Measurements from ENCODE around the gene PLRG1.
A peak's percentile ranks its signal among the peaks of the same experiment; 100 is the strongest.

PLRG1 gene

DNA sequence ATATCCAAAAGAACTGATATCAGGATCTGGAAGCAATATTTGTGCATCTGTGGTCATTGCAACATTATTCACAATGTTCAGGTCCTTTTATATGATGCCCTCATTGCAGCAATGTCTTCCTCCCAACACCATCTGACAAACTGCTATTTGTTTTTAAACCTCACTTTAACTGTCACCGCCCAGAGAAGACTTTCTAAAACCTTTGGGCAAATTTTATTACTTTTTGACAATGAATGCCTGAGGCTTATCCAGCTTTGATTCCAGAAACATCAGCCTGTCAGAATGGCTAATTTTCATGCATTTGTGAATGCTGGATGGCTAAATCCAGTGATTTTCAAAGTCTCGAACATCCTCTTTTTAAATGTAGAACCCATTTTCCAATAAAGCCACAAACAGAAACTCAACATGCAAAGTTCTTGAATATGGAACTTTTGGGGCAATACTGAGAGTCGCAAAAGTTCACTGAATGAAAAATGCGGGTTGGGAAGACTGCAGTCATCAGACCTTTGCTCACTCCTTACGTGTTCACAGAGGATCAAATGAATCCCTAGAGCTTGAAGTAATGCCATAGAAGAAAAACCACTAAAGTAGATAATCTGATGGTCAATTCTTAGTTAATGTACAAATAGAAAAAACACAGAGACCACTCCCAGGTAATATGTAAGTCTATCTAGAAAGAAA, 23.1 kb upstream of the PLRG1 start:
- no peak for DNase-seq

DNA sequence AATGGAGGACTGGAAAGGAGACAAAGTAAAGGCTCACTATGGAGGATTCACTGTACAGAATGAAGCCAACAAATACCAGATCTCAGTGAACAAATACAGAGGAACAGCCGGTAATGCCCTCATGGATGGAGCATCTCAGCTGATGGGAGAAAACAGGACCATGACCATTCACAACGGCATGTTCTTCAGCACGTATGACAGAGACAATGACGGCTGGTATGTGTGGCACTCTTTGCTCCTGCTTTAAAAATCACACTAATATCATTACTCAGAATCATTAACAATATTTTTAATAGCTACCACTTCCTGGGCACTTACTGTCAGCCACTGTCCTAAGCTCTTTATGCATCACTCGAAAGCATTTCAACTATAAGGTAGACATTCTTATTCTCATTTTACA, 19.4 kb upstream of the PLRG1 start:
- no peak for DNase-seq

DNA sequence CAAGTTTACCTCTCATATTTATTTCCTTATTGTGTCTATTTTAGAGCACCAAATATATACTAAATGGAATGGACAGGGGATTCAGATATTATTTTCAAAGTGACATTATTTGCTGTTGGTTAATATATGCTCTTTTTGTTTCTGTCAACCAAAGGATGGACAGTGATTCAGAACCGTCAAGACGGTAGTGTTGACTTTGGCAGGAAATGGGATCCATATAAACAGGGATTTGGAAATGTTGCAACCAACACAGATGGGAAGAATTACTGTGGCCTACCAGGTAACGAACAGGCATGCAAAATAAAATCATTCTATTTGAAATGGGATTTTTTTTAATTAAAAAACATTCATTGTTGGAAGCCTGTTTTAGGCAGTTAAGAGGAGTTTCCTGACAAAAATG, 18.8 kb upstream of the PLRG1 start:
- no peak for DNase-seq

DNA sequence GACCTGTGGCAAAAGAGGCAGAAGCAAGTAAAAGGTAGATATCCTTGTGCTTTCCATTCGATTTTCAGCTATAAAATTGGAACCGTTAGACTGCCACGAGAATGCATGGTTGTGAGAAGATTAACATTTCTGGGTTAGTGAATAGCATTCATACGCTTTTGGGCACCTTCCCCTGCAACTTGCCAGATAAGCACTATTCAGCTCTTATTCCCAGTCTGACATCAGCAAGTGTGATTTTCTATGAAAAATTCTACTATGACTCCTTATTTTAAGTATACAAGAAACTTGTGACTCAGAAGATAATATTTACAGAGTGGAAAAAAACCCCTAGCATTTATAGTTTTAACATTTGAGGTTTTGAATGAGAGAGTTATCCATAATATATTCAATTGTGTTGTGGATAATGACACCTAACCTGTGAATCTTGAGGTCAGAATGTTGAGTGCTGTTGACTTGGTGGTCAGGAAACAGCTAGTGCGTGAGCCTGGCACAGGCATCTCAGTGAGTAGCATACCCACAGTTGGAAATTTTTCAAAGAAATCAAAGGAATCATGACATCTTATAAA, 16.5 kb upstream of the PLRG1 start:
- no peak for DNase-seq

DNA sequence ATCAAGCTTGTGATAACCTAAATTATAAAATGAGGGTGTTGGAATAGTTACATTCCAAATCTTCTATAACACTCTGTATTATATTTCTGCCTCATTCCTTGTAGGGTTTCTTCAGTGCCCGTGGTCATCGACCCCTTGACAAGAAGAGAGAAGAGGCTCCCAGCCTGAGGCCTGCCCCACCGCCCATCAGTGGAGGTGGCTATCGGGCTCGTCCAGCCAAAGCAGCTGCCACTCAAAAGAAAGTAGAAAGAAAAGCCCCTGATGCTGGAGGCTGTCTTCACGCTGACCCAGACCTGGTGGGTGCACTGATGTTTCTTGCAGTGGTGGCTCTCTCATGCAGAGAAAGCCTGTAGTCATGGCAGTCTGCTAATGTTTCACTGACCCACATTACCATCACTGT, 15.5 kb upstream of the PLRG1 start:
- no peak for DNase-seq

DNA sequence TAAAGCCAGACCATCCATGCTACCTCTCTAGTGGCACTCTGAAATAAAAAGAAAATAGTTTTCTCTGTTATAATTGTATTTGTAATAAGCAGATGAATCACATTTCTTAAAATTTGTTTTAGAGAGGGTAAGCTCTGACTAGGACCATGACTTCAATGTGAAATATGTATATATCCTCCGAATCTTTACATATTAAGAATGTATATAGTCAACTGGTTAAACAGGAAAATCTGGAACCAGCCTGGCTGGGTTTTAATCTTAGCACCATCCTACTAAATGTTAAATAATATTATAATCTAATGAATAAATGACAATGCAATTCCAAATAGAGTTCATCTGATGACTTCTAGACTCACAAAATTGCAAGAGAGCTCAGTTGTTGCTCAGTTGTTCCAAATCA, 14.1 kb upstream of the PLRG1 start:
- no peak for DNase-seq

DNA sequence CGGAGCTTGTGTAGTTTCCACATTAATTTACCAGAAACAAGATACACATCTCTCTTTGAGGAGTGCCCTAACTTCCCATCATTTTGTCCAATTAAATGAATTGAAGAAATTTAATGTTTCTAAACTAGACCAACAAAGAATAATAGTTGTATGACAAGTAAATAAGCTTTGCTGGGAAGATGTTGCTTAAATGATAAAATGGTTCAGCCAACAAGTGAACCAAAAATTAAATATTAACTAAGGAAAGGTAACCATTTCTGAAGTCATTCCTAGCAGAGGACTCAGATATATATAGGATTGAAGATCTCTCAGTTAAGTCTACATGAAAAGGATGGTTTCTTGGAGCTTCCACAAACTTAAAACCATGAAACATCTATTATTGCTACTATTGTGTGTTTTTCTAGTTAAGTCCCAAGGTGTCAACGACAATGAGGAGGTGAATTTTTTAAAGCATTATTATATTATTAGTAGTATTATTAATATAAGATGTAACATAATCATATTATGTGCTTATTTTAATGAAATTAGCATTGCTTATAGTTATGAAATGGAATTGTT, 12.6 kb upstream of the PLRG1 start, which contains the start of gene FGB:
Gene FGB, plus strand, starts transcription at position 315 of the 558 bp plus-strand sequence. Its CDS starts 8 bp downstream, at position 323.
- no peak for DNase-seq

DNA sequence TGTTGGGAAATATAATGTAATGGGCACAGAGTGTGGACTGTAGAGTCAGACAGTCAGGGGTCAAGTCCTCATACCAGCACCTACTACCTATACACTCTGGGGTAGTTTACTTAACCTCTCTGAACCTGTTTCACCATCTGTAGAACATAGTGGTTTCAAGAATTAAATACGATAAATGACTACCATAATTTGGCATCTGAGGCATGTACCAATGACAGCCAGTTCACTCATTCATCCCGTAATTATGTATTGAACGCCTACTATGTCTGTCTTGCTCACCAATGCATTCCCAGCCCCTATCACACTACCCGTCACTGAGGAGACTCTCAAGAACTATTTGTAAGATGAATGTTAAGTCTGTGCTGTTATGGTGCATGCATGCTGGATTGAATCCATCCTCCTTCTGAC, 10.6 kb upstream of the PLRG1 start:
- DNase-seq = no peak

DNA sequence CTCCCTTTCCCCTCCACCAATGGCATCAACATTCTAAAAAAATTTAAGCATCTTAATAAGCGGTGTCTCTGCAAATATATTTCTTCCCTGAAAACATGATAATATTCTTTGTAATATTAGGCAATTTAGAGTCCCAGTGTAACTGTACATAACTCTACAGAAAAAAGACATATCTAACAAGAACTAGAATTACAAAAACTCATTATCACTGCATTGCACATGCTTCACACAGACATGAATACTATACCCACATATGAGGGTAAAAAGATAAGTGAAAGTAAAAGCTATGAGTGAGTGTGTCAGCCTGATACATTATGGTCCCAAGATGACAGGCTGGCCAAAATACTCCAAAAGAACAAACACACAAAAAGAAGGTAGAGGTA, 10.2 kb upstream of the PLRG1 start:
- DNase-seq = no peak

DNA sequence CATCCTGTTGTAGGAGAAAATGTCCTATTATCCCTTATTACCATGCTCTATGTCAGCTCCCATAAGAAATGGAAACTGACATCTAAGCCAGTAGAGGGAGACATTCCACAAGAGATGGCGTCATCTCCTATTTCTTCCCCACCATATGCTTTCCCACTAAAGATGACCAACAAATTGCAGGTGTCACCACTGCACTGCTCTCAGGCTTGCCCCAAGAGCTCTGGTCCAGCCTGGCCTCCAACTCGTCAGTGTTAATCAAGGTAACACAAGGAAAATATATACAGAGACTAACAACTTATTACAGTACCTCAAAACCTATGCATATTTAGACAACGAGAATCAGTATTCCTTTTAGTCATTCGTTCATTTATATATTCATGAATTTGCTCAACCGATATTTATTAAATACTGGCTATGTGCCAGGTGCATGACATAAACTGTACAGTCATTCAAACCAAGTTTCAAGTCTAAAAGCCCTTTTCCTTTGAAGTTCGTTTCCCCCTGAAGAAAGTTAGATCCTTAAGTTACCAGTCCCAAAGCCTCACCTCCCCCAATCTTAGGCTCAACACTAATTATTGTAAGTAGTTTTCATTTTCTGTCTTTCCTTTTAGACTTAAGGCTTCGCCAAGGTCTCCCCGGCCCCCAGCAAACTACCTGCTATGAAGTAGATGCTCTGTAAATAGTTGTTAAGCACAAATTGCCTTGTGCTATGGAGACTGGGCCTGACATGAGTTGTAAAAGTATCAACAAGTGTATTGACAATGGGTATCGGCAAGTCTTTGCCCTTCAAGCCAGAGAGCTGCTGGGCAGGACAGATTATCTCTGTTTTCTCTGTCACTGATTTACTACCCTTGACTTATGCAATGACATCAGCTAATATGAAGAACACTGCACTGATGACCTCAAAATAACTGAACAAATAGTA, 9.6 kb upstream of the PLRG1 start:
- DNase-seq = no peak

DNA sequence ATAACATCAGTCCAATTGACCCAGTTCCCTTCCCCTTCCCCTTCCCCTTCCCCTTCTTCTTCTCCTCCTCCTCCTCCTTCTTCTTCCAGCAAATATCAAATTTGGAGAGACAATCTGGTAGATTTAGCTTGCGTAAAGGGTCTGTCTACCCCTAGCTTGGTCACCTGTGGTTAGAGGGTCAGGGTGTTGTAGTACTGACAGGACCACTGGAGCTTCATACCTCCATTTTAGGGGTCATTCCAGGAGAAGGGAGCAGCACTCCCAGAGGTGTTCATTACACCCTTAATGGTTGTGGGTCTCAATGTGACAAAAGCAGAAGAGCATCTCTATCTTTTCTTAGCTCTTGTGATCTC, 8.9 kb upstream of the PLRG1 start:
- DNase-seq = no peak

DNA sequence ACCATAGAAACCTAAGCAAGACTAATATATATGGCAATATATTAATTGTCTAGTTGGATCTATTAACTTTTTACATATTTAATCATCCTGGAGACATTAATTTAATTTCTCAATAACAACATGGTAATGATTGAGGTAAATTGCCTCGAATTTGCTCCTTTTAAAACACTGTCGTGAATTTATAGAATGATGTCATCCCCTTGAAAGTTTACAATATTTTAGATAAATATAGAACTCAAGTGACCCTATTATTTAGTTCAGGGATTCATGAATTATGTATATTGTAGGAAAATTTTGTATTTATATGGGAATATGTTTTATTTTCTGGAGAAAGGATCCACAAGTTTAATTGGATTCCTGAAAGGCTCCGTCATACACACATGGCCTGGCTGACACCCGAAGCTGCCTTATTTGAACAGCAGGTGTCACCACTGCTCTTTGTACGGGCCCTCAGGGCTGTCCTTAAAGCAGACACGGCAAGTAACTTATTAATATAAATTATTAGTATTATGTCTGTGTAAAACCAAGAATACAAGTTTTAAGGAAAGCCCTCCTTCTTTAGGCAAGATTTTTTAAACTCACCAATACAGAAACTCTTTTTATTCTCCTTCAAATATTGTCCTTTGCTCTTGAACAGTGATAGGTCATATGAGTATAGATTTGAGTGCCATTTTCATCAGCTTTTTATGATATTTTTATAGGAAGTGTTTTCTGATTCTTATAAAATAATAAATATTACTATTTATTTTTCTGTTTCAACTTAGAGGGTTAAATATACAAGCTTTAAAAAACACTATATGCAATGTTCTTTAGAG, 1.9 kb upstream of the PLRG1 start:
- DNase-seq = peak; percentile 50

DNA sequence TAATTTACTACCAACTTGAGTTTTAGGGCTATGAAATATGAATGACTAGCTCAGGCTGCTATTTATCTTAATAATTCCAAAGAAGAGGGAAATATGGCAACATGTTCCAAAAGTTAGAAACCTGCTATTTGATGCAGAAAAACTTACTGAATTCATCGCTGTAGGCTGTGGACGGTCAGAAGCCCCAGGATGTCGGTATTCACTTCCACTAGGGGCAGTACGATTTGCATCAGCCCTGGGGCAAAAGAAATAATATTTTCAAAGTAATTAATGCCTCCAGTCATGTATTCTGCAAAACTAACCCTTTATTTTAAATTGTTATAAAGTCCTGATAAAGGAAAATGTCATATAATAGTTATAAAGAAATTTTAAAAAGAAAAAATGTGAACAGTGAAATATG, 4.5 kb downstream of the PLRG1 start:
- no peak for DNase-seq

DNA sequence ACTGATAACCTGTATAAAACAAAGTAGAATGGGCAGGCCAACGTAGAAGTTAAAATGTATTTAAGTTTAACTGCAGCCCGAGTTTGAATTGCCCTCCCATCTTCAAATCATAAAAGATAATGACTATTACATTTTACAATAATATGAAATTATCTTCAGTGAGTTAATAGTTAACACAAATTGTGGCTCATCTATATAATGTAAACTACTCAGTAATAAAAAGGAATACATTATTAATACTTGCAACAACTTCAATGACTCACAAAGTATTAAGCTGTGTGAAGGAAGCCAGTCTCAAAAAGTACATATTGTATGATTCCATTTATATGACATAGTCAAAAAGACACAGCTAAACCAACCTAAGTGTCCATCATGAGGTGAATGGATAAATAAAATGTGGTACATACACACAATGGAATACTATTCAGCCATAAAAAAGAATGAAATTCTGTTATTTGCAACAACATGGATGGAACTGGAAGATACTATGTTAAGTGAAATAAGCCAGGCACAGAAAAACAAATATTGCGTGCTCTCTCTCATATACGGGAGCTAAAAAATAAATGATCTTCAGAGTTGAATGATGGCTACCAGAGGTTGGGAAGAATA, 7.8 kb downstream of the PLRG1 start:
- no peak for DNase-seq

DNA sequence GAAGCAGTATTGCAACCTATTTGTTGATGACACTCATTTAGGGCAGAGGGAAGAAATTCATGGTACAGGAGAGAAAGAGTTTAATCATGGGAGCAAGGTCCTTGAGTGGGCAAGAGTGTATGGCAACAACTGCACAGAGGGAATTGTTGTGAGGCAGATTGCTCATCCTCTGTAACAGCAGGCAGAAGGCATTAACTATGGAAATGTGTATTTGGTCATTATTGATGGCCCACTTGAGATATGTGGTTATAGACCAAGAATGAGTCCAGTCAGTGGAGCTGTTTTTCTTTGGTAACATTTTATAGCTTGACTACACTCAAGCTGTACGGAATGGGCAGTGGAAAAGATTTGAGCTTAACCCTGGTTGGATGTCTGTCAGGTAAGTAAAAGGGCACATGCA, 15.9 kb downstream of the PLRG1 start:
- no peak for DNase-seq

DNA sequence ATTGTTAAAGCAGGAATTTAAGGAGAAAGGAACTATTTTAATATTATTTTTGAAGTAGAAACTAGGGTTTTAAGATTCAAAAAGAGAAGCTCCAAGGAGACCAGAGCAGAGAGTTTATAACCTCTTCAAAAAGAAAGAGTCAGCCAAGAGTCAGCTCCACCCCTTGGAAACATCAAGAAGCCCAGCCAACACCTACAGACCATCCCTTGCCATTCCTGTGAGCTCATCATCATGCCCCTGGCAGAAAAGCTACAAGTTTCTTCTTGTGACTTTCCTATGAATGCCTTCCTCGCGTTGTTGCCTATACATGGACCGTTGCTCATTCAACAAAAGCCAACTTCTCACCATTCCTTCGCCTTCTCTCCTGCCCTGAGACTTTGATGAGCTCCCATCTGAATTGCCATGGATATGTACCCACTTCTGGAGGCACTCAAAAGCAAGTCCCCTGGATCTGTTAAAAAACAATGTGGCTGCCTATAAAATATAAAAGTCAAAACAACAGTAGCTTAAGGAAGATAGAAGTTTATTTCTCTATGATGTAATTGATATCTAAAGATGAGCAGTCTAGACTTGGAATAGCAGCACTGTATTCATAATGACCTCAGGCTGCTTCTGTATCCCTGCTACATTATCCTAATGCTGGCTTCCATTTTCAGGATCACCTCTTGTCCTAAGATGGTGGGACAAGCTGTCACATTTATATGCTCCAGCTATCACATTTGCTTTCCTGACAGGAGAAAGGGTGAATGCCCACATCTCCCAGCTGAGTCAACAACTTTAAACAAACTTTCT, 20.3 kb downstream of the PLRG1 start:
- no peak for DNase-seq

DNA sequence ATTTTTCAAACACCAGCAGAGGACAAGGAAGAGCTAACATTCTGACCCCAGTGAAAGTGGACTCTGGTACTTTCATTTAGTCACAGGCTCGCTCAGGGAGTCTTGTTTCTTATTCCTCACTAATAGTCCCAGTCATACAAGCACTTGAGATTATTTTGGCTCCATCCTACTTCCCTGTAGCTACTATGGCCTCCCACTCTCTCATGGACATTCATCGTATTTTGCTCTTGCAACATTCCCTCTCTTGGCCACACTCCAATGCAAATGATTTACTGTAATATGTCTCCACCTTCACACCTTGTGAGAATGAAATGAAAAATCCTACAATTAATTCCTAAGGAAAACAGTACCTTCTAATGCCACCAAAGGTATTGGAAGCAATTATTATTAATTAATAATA, 21.3 kb downstream of the PLRG1 start:
- DNase-seq = no peak

DNA sequence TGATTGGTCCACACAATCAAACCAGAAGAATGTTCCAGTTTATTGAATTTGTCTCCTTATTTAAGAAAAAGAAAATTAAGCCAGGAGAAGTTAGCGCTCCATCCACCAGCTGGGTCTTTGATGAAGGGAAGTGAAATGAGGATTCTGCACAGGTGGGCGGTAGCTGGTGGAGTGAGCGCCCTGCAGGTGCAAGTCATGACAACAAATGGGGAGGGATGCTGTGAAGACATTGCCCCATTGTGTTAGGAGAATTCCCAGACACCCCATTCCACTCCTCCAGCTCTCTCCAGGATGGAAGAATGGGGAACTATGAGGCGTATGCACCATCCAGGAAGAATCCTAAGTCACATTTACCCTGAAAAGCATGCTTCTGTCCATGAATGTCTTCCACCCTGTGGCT, 22.9 kb downstream of the PLRG1 start:
- no peak for DNase-seq

DNA sequence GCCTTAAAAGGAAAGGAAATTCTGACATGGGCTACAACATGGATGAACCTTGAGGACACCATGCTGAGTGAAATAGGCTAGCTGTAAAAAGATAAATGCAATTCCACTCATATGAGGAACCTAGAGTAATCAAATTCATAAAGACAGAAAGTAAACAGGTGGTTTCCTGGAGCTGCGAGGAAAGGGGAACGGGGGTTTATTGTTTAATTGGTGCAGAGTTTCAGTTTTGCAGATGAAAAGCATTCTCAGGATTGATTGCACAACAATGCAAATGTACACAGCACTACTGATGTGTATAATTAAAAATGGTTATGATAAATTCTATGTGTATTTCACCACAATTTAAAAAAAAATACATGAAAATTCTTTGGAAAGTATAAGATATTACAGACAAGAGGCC, 24.0 kb downstream of the PLRG1 start:
- DNase-seq = no peak

DNA sequence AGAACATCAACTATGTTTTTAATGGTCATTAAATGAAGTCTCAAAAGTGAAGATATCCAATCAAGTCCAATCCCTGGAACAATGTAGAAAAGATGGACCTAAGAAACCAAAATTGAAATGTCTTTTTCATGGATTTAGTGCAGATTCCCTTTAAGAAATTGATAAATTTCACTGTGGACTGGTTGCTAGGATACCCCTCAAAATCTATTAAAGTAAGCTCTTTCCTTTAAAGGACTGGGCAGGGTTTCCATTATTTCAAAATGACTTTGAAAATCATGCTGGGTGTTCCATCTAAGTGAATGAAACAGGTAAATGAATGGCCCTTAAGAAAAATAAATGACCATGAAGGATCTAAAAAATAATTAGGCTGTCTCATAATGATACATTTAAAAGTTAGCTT, 28.6 kb downstream of the PLRG1 start:
- no peak for DNase-seq

DNA sequence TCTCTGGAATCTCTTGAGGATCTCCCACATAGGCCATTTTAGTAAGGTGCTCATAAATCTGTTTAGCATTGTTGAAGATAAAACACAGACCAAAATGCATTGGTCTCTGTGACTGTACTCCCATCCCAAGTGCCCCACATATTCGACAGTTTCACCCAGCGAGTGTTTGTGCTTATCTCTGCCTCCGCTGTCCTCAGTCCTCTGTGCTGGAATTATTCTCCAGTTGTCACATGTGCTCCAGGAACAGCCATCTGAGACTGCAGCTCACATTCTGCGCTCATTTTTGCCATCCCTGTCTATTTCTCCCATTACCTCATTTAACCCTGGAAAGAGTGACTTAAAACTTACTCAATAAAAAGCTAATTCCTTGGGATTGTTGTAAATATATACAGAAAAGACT, 31.0 kb downstream of the PLRG1 start:
- DNase-seq = no peak

DNA sequence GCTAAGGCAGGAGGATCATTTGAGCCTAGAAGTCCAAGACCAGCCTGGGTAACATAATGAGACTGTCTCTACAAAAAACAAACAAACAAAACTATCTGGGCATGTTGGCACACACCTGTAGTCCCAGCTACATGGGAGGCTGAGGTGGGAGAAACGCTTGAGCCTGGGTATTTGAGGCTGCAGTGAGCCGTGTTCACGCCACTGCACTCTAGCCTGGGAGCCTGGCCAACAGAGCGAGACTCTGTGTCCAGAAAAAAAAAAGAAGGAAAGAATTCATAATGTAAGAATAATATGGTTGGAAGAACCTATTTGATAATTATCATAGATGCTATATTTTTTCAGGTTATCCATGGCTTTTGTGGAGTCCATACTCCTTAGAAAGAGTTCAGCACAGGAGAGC, 32.6 kb downstream of the PLRG1 start:
- DNase-seq = no peak
